Right cardiac atrium (tissue), 5 donors: ENCODE measurements around the gene VPS18. TPM values are rescaled to one million over a fixed set of nuclear protein-coding genes. Genes with fewer than 3 reads are reported as not detected.
A peak's percentile ranks its signal among the peaks of the same experiment; 100 is the strongest.

Experiments
- ATAC-seq, 2 donors: fragments of 200-7000 bp; cut with Tn5 transposase; one replicate each; pipeline versions ENCODE4 v1.8.0 to v1.9.1; 2020; ENCODE audit warnings: moderate library complexity in 2 of 2, mild to moderate bottlenecking in 1 of 2
- DNase-seq, 3 donors: peaks; one replicate each; pipeline ENCODE4 v3.0.0-alpha.2; 2020
- H3K27ac ChIP-seq: one replicate; pipeline ENCODE4 v1.5.1; 2013; ENCODE audit warnings: mild to moderate bottlenecking, low read length, control low read depth, moderate library complexity
- H3K27me3 ChIP-seq: one replicate; pipeline ENCODE4 v1.6.1; 2013; ENCODE audit not compliant: control insufficient read depth, insufficient read depth
- H3K4me1 ChIP-seq: one replicate; pipeline ENCODE4 v1.6.1; 2013; ENCODE audit warnings: low read length; ENCODE audit not compliant: control insufficient read depth, insufficient read depth
- H3K4me3 ChIP-seq: one replicate; pipeline ENCODE4 v1.5.1; 2013; ENCODE audit warnings: low read length, control low read depth
- H3K9me3 ChIP-seq: one replicate; pipeline ENCODE4 v1.6.1; 2013; ENCODE audit warnings: low read length; ENCODE audit not compliant: control insufficient read depth
- WGBS: extraction: QIAGEN DNeasy Blood & Tissue Kit; methylation state at CpG from one replicate; pipeline ENCODE4 v1.1.7; 2013; 5-methylcytosine and 5-hydroxymethylcytosine counted together
- intact Hi-C, 4 donors: fragments of 100-400 bp; cut with DNase I; formaldehyde crosslinking; loops; one replicate each; pipeline versions ENCODE4 v1.11.0 to v1.14.0; 2022 to 2023
- polyA plus RNA-seq: library from polyadenylated mRNA; stranded (reverse); fragments of 200-250 nt; gene quantifications from one replicate; pipeline ENCODE4 v1.2.3, GENCODE V29; 2013
- total RNA-seq, 4 donors: library from RNA; stranded (reverse); fragmentation: NEBNext Ultra II Directional; extraction: Animal tissue kit (Norgen Biotek cat#: 25700); gene quantifications; one replicate each; pipeline ENCODE4 v1.2.1, GENCODE V29; 2021
- donor health status: healthy with polysubstance abuse.
- donor health status: DM: no; HTN: yes; CAD: no.
- donor health status: DM: no; HTN: no; CAD: no.
- donor health status: DM: no; HTN: yes; CAD: no; lungs with severe emphysema.
- donor health status: DM: yes; HTN: yes; CAD: no.

The VPS18 gene
- total and polyA plus RNA-seq, 5 donors, result 12.7 to 21.0 (median 18.9) TPM

GRCh38 chr15:40925863-40926658 is 31.8 kb downstream of the VPS18 start:
- intact Hi-C loops, result no loop called here
- DNase-seq (peak in 1 of 3 donors; percentile 60), ATAC-seq (no peak)
- Histone ChIP-seq H3K27ac (no peak overlapping the region), H3K4me1 (peaks cover 2% of the 10 kb centered on the region), H3K27me3 (no peaks in the 10 kb centered on the region), H3K9me3 (no peaks in the 10 kb centered on the region), H3K4me3 (no peak overlapping the region)
- WGBS, result 26% methylated on average over 61 of the region's 61 CpGs

- H3K4me3 ChIP-seq, result no peak overlapping the region
- DNase-seq (peak in 1 of 3 donors; percentile 56), ATAC-seq (no peak)
- H3K9me3 ChIP-seq, result no peaks in the 10 kb centered on the region
- peaks cover 2% of the 10 kb centered on the region for H3K4me1 ChIP-seq
- WGBS, result 40% methylated on average over 33 of the region's 33 CpGs
- intact Hi-C loops, result no loop called here
- no peak overlapping the region for H3K27ac ChIP-seq
- H3K27me3 ChIP-seq, result no peaks in the 10 kb centered on the region
Observed at GRCh38 chr15:40926659-40927494, 32.6 kb downstream of the VPS18 start.

- H3K27me3 ChIP-seq, result no peaks in the 10 kb centered on the region
- peak in 1 of 3 donors; percentile 62 for DNase-seq
Observed at GRCh38 chr15:40927495-40927872, 33.2 kb downstream of the VPS18 start.

GRCh38 chr15:40927873-40928806 is 33.9 kb downstream of the VPS18 start:
- peaks cover 2% of the 10 kb centered on the region for H3K4me1 ChIP-seq
- H3K9me3 ChIP-seq, result no peaks in the 10 kb centered on the region
- H3K27me3 ChIP-seq, result no peaks in the 10 kb centered on the region
- H3K27ac ChIP-seq, result no peak overlapping the region
- 2% methylated on average over 68 of the region's 68 CpGs for WGBS
- ATAC-seq, result no peak
- H3K4me3 ChIP-seq, result peak overlapping the region; percentile 65
- intact Hi-C loops, result no loop called here
- peak in 1 of 3 donors; percentile 71 for DNase-seq

More at GRCh38 chr15:40927495-40927872, 33.2 kb downstream of the VPS18 start:
- intact Hi-C loops, result no loop called here
- H3K9me3 ChIP-seq, result no peaks in the 10 kb centered on the region
- H3K4me1 ChIP-seq, result peaks cover 2% of the 10 kb centered on the region
- no peak for ATAC-seq
- WGBS, result 13% methylated on average over 23 of the region's 24 CpGs
- H3K4me3 ChIP-seq, result peak overlapping the region; percentile 65
- H3K27ac ChIP-seq, result no peak overlapping the region

- H3K27me3 ChIP-seq, result no peaks in the 10 kb centered on the region
- under 1% methylated on average over 71 of the region's 71 CpGs for WGBS
- intact Hi-C loops, result no loop called here
- H3K4me3 ChIP-seq, result peak within 1 kb of the TSS; percentile 65
- ATAC-seq (peak; percentile 63 to 82), DNase-seq (peak; percentile 76 to 90 (median 85))
- no peaks in the 10 kb centered on the region for H3K9me3 ChIP-seq
- peaks cover 2% of the 10 kb centered on the region for H3K4me1 ChIP-seq
- H3K27ac ChIP-seq, result peak within 1 kb of the TSS; percentile 27
Observed at GRCh38 chr15:40928821-40929659, 34.8 kb downstream of the VPS18 start, which contains the start of gene DLL4. TSS of gene DLL4 (plus strand) at chr15:40929340. CDS start at chr15:40929669, 329 bp downstream.

- Histone ChIP-seq H3K4me1 (peaks cover 2% of the 10 kb centered on the region), H3K9me3 (no peaks in the 10 kb centered on the region), H3K27ac (peak overlapping the region; percentile 27), H3K27me3 (no peaks in the 10 kb centered on the region), H3K4me3 (peak overlapping the region; percentile 65)
- DNase-seq (peak in 2 of 3 donors; percentile 82), ATAC-seq (peak; percentile 42 to 51)
- WGBS, result under 1% methylated on average over 56 of the region's 56 CpGs
- intact Hi-C loops, result loop anchor here in 1 of 4 donors (2.0 kb wide), 1 partner anchor 25 kb away; no protein-coding TSS in a partner anchor
Observed at GRCh38 chr15:40929660-40930429, 35.6 kb downstream of the VPS18 start.

GRCh38 chr15:40930430-40931299 is 36.4 kb downstream of the VPS18 start:
- Histone ChIP-seq H3K9me3 (no peaks in the 10 kb centered on the region), H3K4me1 (peaks cover 2% of the 10 kb centered on the region), H3K27me3 (no peaks in the 10 kb centered on the region), H3K27ac (peak overlapping the region; percentile 27), H3K4me3 (peak overlapping the region; percentile 65)
- DNase-seq (peak; percentile 72 to 89 (median 86)), ATAC-seq (peak; percentile 32 to 69)
- intact Hi-C loops, result loop anchor here in 1 of 4 donors (2.0 kb wide), 1 partner anchor 26 kb away; no protein-coding TSS in a partner anchor
- under 1% methylated on average over 46 of the region's 46 CpGs for WGBS

- Histone ChIP-seq H3K27ac (peak overlapping the region; percentile 5), H3K4me1 (no peaks in the 10 kb centered on the region), H3K27me3 (no peaks in the 10 kb centered on the region), H3K9me3 (no peaks in the 10 kb centered on the region), H3K4me3 (peak overlapping the region; percentile 65)
- ATAC-seq, result no peak
- DNase-seq, result peak in 1 of 3 donors; percentile 55
- intact Hi-C loops, result loop anchor here in 1 of 4 donors (2.0 kb wide), 1 partner anchor 27 kb away; no protein-coding TSS in a partner anchor
- WGBS, result 58% methylated on average over 16 of the region's 16 CpGs
Observed at GRCh38 chr15:40931300-40932142, 37.3 kb downstream of the VPS18 start.
